Mononuclear cell (primary cell): ENCODE measurements around the gene CCDC142. TPM values are rescaled to one million over a fixed set of nuclear protein-coding genes. Genes with fewer than 3 reads are reported as not detected.

ENCODE experiments used
- H3K27me3 ChIP-seq: 2 replicates; pipeline ENCODE4 v1.6.0; 2011; ENCODE audit warnings: low read length, control low read depth; ENCODE audit not compliant: insufficient read depth
- H3K4me1 ChIP-seq: 2 replicates; pipeline ENCODE4 v1.5.1; 2011; ENCODE audit warnings: mild to moderate bottlenecking, low read length, control low read depth; ENCODE audit not compliant: insufficient read depth
- H3K4me3 ChIP-seq: 2 replicates; pipeline ENCODE4 v1.5.1; 2011; ENCODE audit warnings: mild to moderate bottlenecking, low read length, moderate library complexity
- H3K9me3 ChIP-seq: 2 replicates; pipeline ENCODE4 v1.5.1; 2011; ENCODE audit warnings: low read depth, mild to moderate bottlenecking, control low read depth, low read length
- total RNA-seq: library from RNA; depleted of rRNA; stranded (reverse); fragments of >200 nt; gene quantifications from one replicate; pipeline ENCODE4 v1.2.3, GENCODE V29; 2012

CCDC142 gene
- total RNA-seq, 1 donor = 8.3 TPM

- Histone ChIP-seq H3K9me3 (no peaks in the 10 kb centered on the region), H3K27me3 (no peaks in the 10 kb centered on the region), H3K4me3 (no peak overlapping the region), H3K4me1 (no peaks in the 10 kb centered on the region)
Measured at GRCh38 chr2:74430502-74430901, 52.3 kb downstream of the CCDC142 start.

- Histone ChIP-seq H3K27me3 (no peaks in the 10 kb centered on the region), H3K4me3 (no peak overlapping the region), H3K4me1 (no peaks in the 10 kb centered on the region), H3K9me3 (no peaks in the 10 kb centered on the region)
Measured at GRCh38 chr2:74429487-74430451, 53.0 kb downstream of the CCDC142 start.

GRCh38 chr2:74428675-74429074 lies 54.1 kb downstream of the CCDC142 start:
- no peaks in the 10 kb centered on the region for H3K4me1 ChIP-seq
- H3K9me3 ChIP-seq = no peaks in the 10 kb centered on the region
- no peak overlapping the region for H3K4me3 ChIP-seq
- H3K27me3 ChIP-seq = no peaks in the 10 kb centered on the region

- no peak overlapping the region for H3K4me3 ChIP-seq
- no peaks in the 10 kb centered on the region for H3K9me3 ChIP-seq
- no peaks in the 10 kb centered on the region for H3K27me3 ChIP-seq
Measured at GRCh38 chr2:74427551-74427950, 55.2 kb downstream of the CCDC142 start.

GRCh38 chr2:74426181-74426758 lies 56.5 kb downstream of the CCDC142 start:
- Histone ChIP-seq H3K9me3 (no peaks in the 10 kb centered on the region), H3K4me1 (peaks cover 10% of the 10 kb centered on the region), H3K4me3 (no peak overlapping the region), H3K27me3 (no peaks in the 10 kb centered on the region)

More at GRCh38 chr2:74427551-74427950, 55.2 kb downstream of the CCDC142 start:
- H3K4me1 ChIP-seq = no peaks in the 10 kb centered on the region

- Histone ChIP-seq H3K27me3 (no peaks in the 10 kb centered on the region), H3K4me3 (no peak overlapping the region), H3K9me3 (no peaks in the 10 kb centered on the region), H3K4me1 (peaks cover 16% of the 10 kb centered on the region)
Measured at GRCh38 chr2:74425523-74425922, 57.3 kb downstream of the CCDC142 start.

- peaks cover 20% of the 10 kb centered on the region for H3K4me1 ChIP-seq
- no peak overlapping the region for H3K4me3 ChIP-seq
- no peaks in the 10 kb centered on the region for H3K27me3 ChIP-seq
- no peaks in the 10 kb centered on the region for H3K9me3 ChIP-seq
Measured at GRCh38 chr2:74424995-74425406, 57.8 kb downstream of the CCDC142 start.

GRCh38 chr2:74424139-74424992 lies 58.4 kb downstream of the CCDC142 start:
- Histone ChIP-seq H3K9me3 (no peaks in the 10 kb centered on the region), H3K27me3 (no peaks in the 10 kb centered on the region), H3K4me3 (no peak overlapping the region), H3K4me1 (peaks cover 24% of the 10 kb centered on the region)

Other genes starting within 250 kb of the CCDC142 start
- gene SLC4A5, start 139.6 kb downstream of the CCDC142 start, total RNA-seq = 6.7 TPM
- gene DCTN1, start 102.7 kb downstream of the CCDC142 start, total RNA-seq = 41.8 TPM
- gene C2orf81, start 61.4 kb downstream of the CCDC142 start, total RNA-seq = 0.94 TPM
- gene WDR54, start 61.3 kb downstream of the CCDC142 start, total RNA-seq = 9.3 TPM
- gene RTKN, start 41.1 kb downstream of the CCDC142 start, total RNA-seq = 0.31 TPM
- gene INO80B, start 27.9 kb downstream of the CCDC142 start, total RNA-seq = 15.3 TPM
- gene WBP1, start 24.6 kb downstream of the CCDC142 start, total RNA-seq = 18.5 TPM
- gene MOGS, start 17.6 kb downstream of the CCDC142 start, total RNA-seq = 17.1 TPM
- 8.3 TPM for gene MRPL53, start 10.3 kb downstream of the CCDC142 start, total RNA-seq
- 14.0 TPM for gene TTC31, start 83 bp upstream of the CCDC142 start, total RNA-seq
- gene LBX2, start 16.6 kb upstream of the CCDC142 start, total RNA-seq = 0.21 TPM
- gene PCGF1, start 24.7 kb upstream of the CCDC142 start, total RNA-seq = 12.1 TPM
- 0.10 TPM for gene TLX2, start 31.5 kb upstream of the CCDC142 start, total RNA-seq
- gene DQX1, start 43.2 kb upstream of the CCDC142 start, total RNA-seq = not detected
- 115 TPM for gene AUP1, start 46.7 kb upstream of the CCDC142 start, total RNA-seq
- gene HTRA2, start 46.9 kb upstream of the CCDC142 start, total RNA-seq = 17.9 TPM
- gene LOXL3, start 70.9 kb upstream of the CCDC142 start, total RNA-seq = 3.9 TPM
- 2.9 TPM for gene DOK1, start 71.7 kb upstream of the CCDC142 start, total RNA-seq
- 0.31 TPM for gene M1AP, start 165.3 kb upstream of the CCDC142 start, total RNA-seq
- gene SEMA4F, start 171.2 kb upstream of the CCDC142 start, total RNA-seq = 2.0 TPM